ENCODE data around the gene SPANXN2. TPM values are rescaled to one million over a fixed set of nuclear protein-coding genes. Genes with fewer than 3 reads are reported as not detected.

Gene SPANXN2
- total and polyA plus RNA-seq, 2 of the 8 experiments (the other 6 are each of a cell fraction or from before 2014, with no cell fraction given), result not detected

DNA sequence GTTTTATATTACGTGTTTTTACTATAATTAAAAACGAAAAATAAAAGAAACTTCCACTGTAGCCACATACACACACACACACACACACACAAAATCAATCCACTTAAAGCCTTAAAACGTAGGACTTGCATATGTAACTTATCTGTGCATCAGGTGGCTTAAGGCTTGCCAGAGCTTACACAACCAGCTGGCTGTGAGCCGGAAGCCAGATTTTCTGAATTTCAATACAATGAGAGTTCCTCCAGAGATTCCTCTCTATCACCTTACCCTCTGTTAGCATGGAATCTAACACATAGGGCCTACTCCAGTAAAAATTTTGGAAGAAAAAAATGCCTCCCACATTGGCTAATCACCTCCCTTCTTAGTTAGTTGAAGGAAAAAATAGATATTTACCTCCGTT, 56.8 kb downstream of the SPANXN2 start (continued):
- TF ChIP-seq KDM5A (IDR thresholded peaks at IDR 0.05; ENCODE audit: low read length), result no peak
- no peak for TF ChIP-seq EZH2 (IDR thresholded peaks at IDR 0.05; ENCODE audit: low read depth, low read length, severe bottlenecking)
- no peak for TF ChIP-seq POLR2A (IDR thresholded peaks at IDR 0.05; ENCODE audit: control extremely low read depth in 1 of 2, low read depth in 2 of 2, low read length in 2 of 2)
- TF ChIP-seq SIRT6 (IDR thresholded peaks at IDR 0.05; ENCODE audit: low read length), result no peak
- TF ChIP-seq SRF (IDR thresholded peaks at IDR 0.05; ENCODE audit: low read depth, low read length), result no peak

Other genes starting within 250 kb of the SPANXN2 start
- gene SPANXN3, start 203.3 kb downstream of the SPANXN2 start, total RNA-seq (2021; fragmentation: NEBNext Ultra II Directional; extraction: Animal tissue kit (Norgen Biotek cat#: 25700)), result not detected in 2 replicates
- not detected in 2 replicates for gene SPANXN3, start 203.3 kb downstream of the SPANXN2 start, polyA plus RNA-seq (2011; rRNA removed)
- 8.1 and 8.2 TPM in 2 replicates for gene SLITRK4, start 84.7 kb downstream of the SPANXN2 start, total RNA-seq (2021; fragmentation: NEBNext Ultra II Directional; extraction: Animal tissue kit (Norgen Biotek cat#: 25700))
- 1.7 and 3.1 TPM in 2 replicates for gene SLITRK4, start 84.7 kb downstream of the SPANXN2 start, polyA plus RNA-seq (2011; rRNA removed)
- gene UBE2NL, start 163.3 kb upstream of the SPANXN2 start, total RNA-seq (2021; fragmentation: NEBNext Ultra II Directional; extraction: Animal tissue kit (Norgen Biotek cat#: 25700)), result not detected in 2 replicates
- not detected in 2 replicates for gene UBE2NL, start 163.3 kb upstream of the SPANXN2 start, polyA plus RNA-seq (2011; rRNA removed)

Measured in H1 (cell line).